ENCODE data around the gene HCAR3.

HCAR3 gene

DNA sequence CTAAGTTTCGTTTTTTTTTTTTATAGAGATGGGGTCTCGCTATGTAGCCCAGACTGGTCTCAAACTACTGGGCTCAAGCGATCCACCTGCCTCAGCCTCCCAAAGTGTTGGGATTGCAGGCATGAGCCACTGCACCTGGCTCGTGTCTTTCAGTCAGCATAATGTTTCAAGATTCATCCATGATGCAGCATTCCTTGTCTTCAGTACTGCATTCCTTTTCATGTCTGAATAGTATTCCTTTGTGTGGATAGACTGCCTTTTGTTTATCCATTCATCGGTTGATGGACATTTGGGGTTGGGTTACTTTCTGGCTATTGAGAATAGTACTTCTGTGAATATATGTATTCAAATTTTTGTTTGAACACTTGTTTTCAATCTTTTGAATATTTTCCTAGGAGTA, 50.9 kb downstream of the HCAR3 start:
- no peak for DNase-seq

DNA sequence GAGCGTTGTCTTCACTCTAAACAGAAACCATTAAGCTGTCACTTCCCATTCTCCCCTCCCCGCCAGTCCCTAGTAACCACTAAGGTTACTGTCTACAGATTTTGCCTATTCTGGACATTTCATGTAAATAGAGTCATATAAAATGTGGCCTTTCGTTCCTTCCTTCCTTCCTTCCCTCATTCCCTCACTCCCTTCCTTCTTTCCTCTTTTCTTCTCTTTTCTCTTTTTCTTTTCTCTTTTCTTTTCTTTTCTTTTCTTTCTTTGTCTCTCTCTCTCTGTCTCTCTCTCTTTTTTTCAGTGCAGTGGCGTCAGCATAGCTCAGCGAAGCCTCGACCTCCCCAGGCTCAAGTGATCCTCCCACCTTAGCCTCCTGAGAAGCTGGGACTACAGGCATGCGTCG, 51.3 kb downstream of the HCAR3 start:
- no peak for DNase-seq

All from cerebellar nuclear complex (tissue), 1 donor.